OCI-LY7 (cell line): Measurements from ENCODE around the gene GAST. TPM values are rescaled to one million over a fixed set of nuclear protein-coding genes. Genes with fewer than 3 reads are reported as not detected.

ENCODE experiments used
- BruUV-seq: library from RNA; stranded (reverse); fragments of 400-500 nt; replicated peaks from 2 replicates; lab custom pipeline; 2021; lab: Mats Ljungman, UMichigan
- CTCF ChIA-PET: fragments of 300-600 bp; sonication (Branson Sonifier 250); formaldehyde crosslinking; loops from one replicate; lab custom pipeline; 2022; ENCODE audit warnings: antibody characterized with exemption; ENCODE audit not compliant: unreplicated experiment; lab: Charles Lee
- POLR2A ChIA-PET: fragments of 300-600 bp; sonication (Branson Sonifier 250); formaldehyde crosslinking; loops from one replicate; lab custom pipeline; 2022; ENCODE audit warnings: antibody characterized with exemption; lab: Charles Lee
- DNase-seq: peaks from one replicate; pipeline ENCODE4 v3.0.0-alpha.2; 2015; ENCODE audit warnings: low spot score
- H2AFZ ChIP-seq: fragments of 200-600 bp; sonication (generic), shearing (Covaris generic); 2 replicates; pipeline ENCODE4 v1.6.1; 2014; ENCODE audit warnings: mild to moderate bottlenecking, antibody characterized with exemption, low read length, moderate library complexity
- H3K27ac ChIP-seq: fragments of 200-600 bp; sonication (generic); 2 replicates; pipeline ENCODE4 v1.5.1; 2014; ENCODE audit warnings: mixed run types, low read depth, mild to moderate bottlenecking, moderate library complexity, low read length, inconsistent platforms; ENCODE audit not compliant: poor library complexity, severe bottlenecking
- H3K36me3 ChIP-seq: fragments of 200-600 bp; sonication (generic); 2 replicates; pipeline ENCODE4 v1.6.1; 2014; ENCODE audit warnings: mild to moderate bottlenecking, antibody characterized with exemption, low read length, moderate library complexity, mixed read lengths; ENCODE audit not compliant: insufficient read depth
- H3K4me1 ChIP-seq: fragments of 200-600 bp; sonication (generic); 2 replicates; pipeline ENCODE4 v1.5.1; 2014; ENCODE audit warnings: mild to moderate bottlenecking, low read length; ENCODE audit not compliant: insufficient read depth, poor library complexity, severe bottlenecking
- H3K4me2 ChIP-seq: fragments of 200-600 bp; sonication (generic); 2 replicates; pipeline ENCODE4 v1.6.1; 2014; ENCODE audit warnings: mild to moderate bottlenecking, low read length
- H3K4me3 ChIP-seq: fragments of 200-600 bp; sonication (generic); 2 replicates; pipeline ENCODE4 v1.5.1; 2014; ENCODE audit warnings: mild to moderate bottlenecking, low read depth, low read length; ENCODE audit not compliant: poor library complexity, severe bottlenecking
- H3K79me2 ChIP-seq: fragments of 200-600 bp; sonication (generic); 2 replicates; pipeline ENCODE4 v1.6.1; 2016; ENCODE audit warnings: low read depth, mild to moderate bottlenecking, low read length, moderate library complexity, mixed read lengths; ENCODE audit not compliant: insufficient read depth
- H3K9me2 ChIP-seq: fragments of 200-600 bp; sonication (generic); 2 replicates; pipeline ENCODE4 v1.6.1; 2016; ENCODE audit warnings: mild to moderate bottlenecking, low read length, mixed read lengths; ENCODE audit not compliant: insufficient read depth
- H3K9me3 ChIP-seq: fragments of 200-600 bp; sonication (generic); 2 replicates; pipeline ENCODE4 v1.6.1; 2014; ENCODE audit warnings: mild to moderate bottlenecking, mixed run types, low read length, mixed read lengths
- H4K20me1 ChIP-seq: fragments of 200-600 bp; sonication (generic); 2 replicates; pipeline ENCODE4 v1.6.1; 2014; ENCODE audit warnings: mild to moderate bottlenecking, antibody characterized with exemption, low read length, moderate library complexity, mixed read lengths; ENCODE audit not compliant: insufficient read depth
- EZH2phosphoT487 ChIP-seq: fragments of 200-600 bp; sonication (generic); IDR thresholded peaks from 2 replicates; pipeline ENCODE4 v1.6.1; 2018; ENCODE audit warnings: low read depth, borderline replicate concordance, mild to moderate bottlenecking, mixed run types, antibody characterized with exemption, low read length, moderate library complexity, mixed read lengths
- intact Hi-C: fragments of 100-400 bp; cut with micrococcal nuclease; formaldehyde crosslinking; loops from one replicate; pipeline ENCODE4 v1.10.0; 2022; ENCODE audit not compliant: unreplicated experiment
- total RNA-seq, 2 experiments: library from RNA; depleted of rRNA in 1 of 2; stranded (reverse); fragments of >200 nt in 1 of 2; shearing (Covaris generic) in 1 of 2; gene quantifications; 2 replicates each; pipeline ENCODE4 v1.2.3, GENCODE V29; 2014 to 2022
- TF ChIP-seq, protein P1 (sequence below): fragments of 200-600 bp; sonication (generic); conservative IDR thresholded peaks from 2 replicates; pipeline ENCODE4 v1.5.1; 2014; ENCODE audit warnings: mild to moderate bottlenecking, antibody characterized with exemption, low read length, moderate library complexity, mixed read lengths

Gene GAST
- total RNA-seq, 2 experiments from 2014 or later: not detected

DNA sequence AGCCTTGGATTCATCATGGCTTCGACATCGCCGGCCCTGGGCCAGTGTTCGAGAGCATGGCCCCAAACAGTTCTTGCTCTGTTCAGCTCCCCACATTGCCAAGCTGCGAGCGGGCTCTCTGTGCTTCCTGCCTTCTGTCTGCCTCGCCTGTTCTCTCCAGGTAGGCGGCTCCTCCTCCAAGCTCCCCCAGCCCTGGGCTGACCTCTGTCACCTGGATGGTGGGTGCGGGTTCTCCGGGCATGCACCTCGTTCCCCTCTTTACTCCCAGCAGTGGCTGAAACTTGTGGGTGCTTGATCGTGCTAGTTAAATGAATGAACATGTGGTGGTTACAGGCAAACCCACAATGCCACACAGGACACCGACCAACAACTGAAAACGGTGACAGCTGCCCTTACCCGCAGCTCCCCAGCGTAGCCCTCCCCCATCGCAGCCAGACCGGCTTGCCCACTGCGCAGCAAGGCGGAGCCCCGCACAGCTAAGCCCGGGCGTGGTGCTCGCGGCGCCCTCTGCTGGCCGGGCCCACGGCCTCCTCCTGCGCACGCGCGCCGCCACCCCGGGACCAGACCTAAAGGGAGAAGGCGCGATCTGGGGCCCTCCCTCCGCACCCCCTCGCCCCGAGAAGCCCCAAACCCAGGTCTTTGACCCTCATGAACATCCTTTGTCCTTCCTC lies 46.4 kb upstream of the GAST start:
- Histone ChIP-seq H2AFZ (peak overlapping the region; percentile 96), H3K4me2 (peak overlapping the region; percentile 82), H3K27ac (peak overlapping the region; percentile 84), H3K4me3 (peak overlapping the region; percentile 62), H3K9me2 (no peaks in the 10 kb centered on the region), H3K36me3 (no peaks in the 10 kb centered on the region), H3K79me2 (no peaks in the 10 kb centered on the region), H3K9me3 (no peaks in the 10 kb centered on the region), H3K4me1 (peaks cover 31% of the 10 kb centered on the region), H4K20me1 (no peaks in the 10 kb centered on the region)
- peak; percentile 90 for DNase-seq
- ChIA-PET CTCF (interaction anchor here (0.5 to 2.3 kb wide), 4 partner anchors 17 to 86 kb away, joined by 3 to 20 read pairs (median 3); partner anchors contain the start of gene EIF1), POLR2A (interaction anchor here (0.6 to 2.8 kb wide), 6 partner anchors 13 to 255 kb away, joined by 4 to 13 read pairs (median 6); partner anchors contain the start of gene EIF1)
- no TSS peak for BruUV-seq
- intact Hi-C loops: loop anchor here (1.0 to 10.0 kb wide), 2 partner anchors 17 to 341 kb away; no protein-coding TSS in a partner anchor
- TF ChIP-seq, protein P1, sequence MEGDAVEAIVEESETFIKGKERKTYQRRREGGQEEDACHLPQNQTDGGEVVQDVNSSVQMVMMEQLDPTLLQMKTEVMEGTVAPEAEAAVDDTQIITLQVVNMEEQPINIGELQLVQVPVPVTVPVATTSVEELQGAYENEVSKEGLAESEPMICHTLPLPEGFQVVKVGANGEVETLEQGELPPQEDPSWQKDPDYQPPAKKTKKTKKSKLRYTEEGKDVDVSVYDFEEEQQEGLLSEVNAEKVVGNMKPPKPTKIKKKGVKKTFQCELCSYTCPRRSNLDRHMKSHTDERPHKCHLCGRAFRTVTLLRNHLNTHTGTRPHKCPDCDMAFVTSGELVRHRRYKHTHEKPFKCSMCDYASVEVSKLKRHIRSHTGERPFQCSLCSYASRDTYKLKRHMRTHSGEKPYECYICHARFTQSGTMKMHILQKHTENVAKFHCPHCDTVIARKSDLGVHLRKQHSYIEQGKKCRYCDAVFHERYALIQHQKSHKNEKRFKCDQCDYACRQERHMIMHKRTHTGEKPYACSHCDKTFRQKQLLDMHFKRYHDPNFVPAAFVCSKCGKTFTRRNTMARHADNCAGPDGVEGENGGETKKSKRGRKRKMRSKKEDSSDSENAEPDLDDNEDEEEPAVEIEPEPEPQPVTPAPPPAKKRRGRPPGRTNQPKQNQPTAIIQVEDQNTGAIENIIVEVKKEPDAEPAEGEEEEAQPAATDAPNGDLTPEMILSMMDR: peak; percentile 95
- no peak for TF ChIP-seq EZH2phosphoT487

DNA sequence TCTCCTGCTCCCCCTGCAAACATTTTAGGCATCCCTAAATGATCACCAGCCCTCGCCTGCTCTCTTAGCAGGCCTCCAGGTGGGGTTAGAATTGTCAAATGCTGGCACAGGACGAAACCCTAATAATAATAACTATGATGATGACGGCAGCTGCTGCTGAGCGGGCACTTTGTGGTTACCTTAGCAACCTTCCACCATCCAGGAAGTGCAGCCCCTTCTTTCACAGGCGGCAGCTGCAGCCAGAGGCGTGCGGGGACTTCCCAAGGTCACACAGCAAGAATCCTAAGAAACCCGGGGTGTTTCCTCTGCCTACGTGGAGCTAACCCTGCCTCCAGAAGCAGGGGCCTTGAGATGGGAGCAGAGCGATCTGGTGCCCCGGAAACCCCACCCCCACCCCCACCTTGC lies 45.9 kb upstream of the GAST start:
- intact Hi-C loops: loop anchor here (1.0 to 10.0 kb wide), 2 partner anchors 18 to 341 kb away; no protein-coding TSS in a partner anchor
- no peaks in the 10 kb centered on the region for H3K9me2 ChIP-seq
- ChIA-PET POLR2A (interaction anchor here (1.1 to 2.8 kb wide), 4 partner anchors 12 to 30 kb away, joined by 4 to 13 read pairs (median 8); partner anchors contain the start of gene EIF1), CTCF (interaction anchor here (1.0 to 2.3 kb wide), 2 partner anchors 18 to 23 kb away, joined by 3 to 20 read pairs; partner anchors contain the start of gene EIF1)
- H3K36me3 ChIP-seq: no peaks in the 10 kb centered on the region
- peak overlapping the region; percentile 62 for H3K4me3 ChIP-seq
- no peaks in the 10 kb centered on the region for H3K9me3 ChIP-seq
- peak overlapping the region; percentile 84 for H3K27ac ChIP-seq
- TF ChIP-seq EZH2phosphoT487: no peak
- TF ChIP-seq, protein P1: peak; percentile 59; the same call in 1 of the 2 replicates
- H4K20me1 ChIP-seq: no peaks in the 10 kb centered on the region
- H3K4me2 ChIP-seq: peak overlapping the region; percentile 82
- H2AFZ ChIP-seq: peak overlapping the region; percentile 96
- H3K4me1 ChIP-seq: peaks cover 31% of the 10 kb centered on the region
- peak; percentile 77 for DNase-seq
- H3K79me2 ChIP-seq: no peaks in the 10 kb centered on the region
- TSS peak; percentile 87 for BruUV-seq
